Kidney epithelial cell (primary cell): ENCODE data around the gene PIM1. TPM values are rescaled to one million over a fixed set of nuclear protein-coding genes. Genes with fewer than 3 reads are reported as not detected.
"Not testable (repeated sequence)": the region's sequence is repeated elsewhere in the genome, so short reads cannot be mapped to it uniquely, and the experiment has no call there.

Experiments
- DNase-seq: peaks from one replicate; pipeline ENCODE4 v3.0.0-alpha.2; 2010; ENCODE audit warnings: low read depth
- H3K27me3 ChIP-seq: 2 replicates; pipeline ENCODE4 v1.6.0; 2011; ENCODE audit warnings: low read length; ENCODE audit not compliant: control insufficient read depth, insufficient read depth
- H3K36me3 ChIP-seq: 2 replicates; pipeline ENCODE4 v1.5.1; 2011; ENCODE audit warnings: low read length; ENCODE audit not compliant: control insufficient read depth, insufficient read depth
- H3K4me3 ChIP-seq: 2 replicates; pipeline ENCODE4 v1.5.1; 2011; ENCODE audit warnings: low read depth, mild to moderate bottlenecking, control low read depth, low read length
- CTCF ChIP-seq: IDR thresholded peaks from 2 replicates; pipeline ENCODE4 v1.5.1; 2011; ENCODE audit warnings: mild to moderate bottlenecking, moderate library complexity, low read length, control low read depth, inconsistent platforms; ENCODE audit not compliant: insufficient read depth, poor library complexity, severe bottlenecking
- total RNA-seq: library from RNA; depleted of rRNA; stranded (reverse); fragments of >200 nt; gene quantifications from 2 replicates; pipeline ENCODE4 v1.2.3, GENCODE V29; 2015

Gene PIM1
- total RNA-seq, 1 donor from 2014 or later: 18.2 TPM

- DNase-seq: no peak
- Histone ChIP-seq H3K36me3 (no peaks in the 10 kb centered on the region), H3K4me3 (no peak overlapping the region), H3K27me3 (no peaks in the 10 kb centered on the region)
- TF ChIP-seq CTCF: no peak
These were observed 43.4 kb upstream of the PIM1 start for GRCh38 chr6:37126493-37126958.

GRCh38 chr6:37126961-37127616 lies 42.9 kb upstream of the PIM1 start:
- Histone ChIP-seq H3K4me3 (no peak overlapping the region), H3K27me3 (no peaks in the 10 kb centered on the region), H3K36me3 (no peaks in the 10 kb centered on the region)
- no peak for DNase-seq
- no peak for TF ChIP-seq CTCF

- TF ChIP-seq CTCF: no peak
- Histone ChIP-seq H3K36me3 (no peaks in the 10 kb centered on the region), H3K4me3 (no peak overlapping the region), H3K27me3 (no peaks in the 10 kb centered on the region)
- DNase-seq: no peak
These were observed 41.7 kb upstream of the PIM1 start for GRCh38 chr6:37127961-37128862.

GRCh38 chr6:37128863-37129443 lies 41.0 kb upstream of the PIM1 start:
- not testable (repeated sequence) for H3K4me3 ChIP-seq, H3K36me3 ChIP-seq, DNase-seq, H3K27me3 ChIP-seq

- no peak for TF ChIP-seq CTCF
- Histone ChIP-seq H3K4me3 (no peak overlapping the region), H3K27me3 (no peaks in the 10 kb centered on the region), H3K36me3 (no peaks in the 10 kb centered on the region)
- DNase-seq: no peak
These were observed 40.4 kb upstream of the PIM1 start for GRCh38 chr6:37129566-37129965.

- Histone ChIP-seq H3K27me3 (no peaks in the 10 kb centered on the region), H3K36me3 (no peaks in the 10 kb centered on the region), H3K4me3 (no peak overlapping the region)
- DNase-seq: no peak
- no peak for TF ChIP-seq CTCF
These were observed 39.2 kb upstream of the PIM1 start for GRCh38 chr6:37130704-37131103.
